HCT116 (cell line): ENCODE measurements around the gene ORM1. TPM values are rescaled to one million over a fixed set of nuclear protein-coding genes. Genes with fewer than 3 reads are reported as not detected.
"Not testable (repeated sequence)": the region's sequence is repeated elsewhere in the genome, so short reads cannot be mapped to it uniquely, and the experiment has no call there.

ENCODE experiments used
- ATAC-seq: fragments of 200-7000 bp; cut with Tn5 transposase; 2 replicates; pipeline ENCODE4 v1.9.1; 2020; ENCODE audit warnings: mild to moderate bottlenecking, moderate library complexity
- Bru-seq: library from RNA; stranded (reverse); fragments of 400-500 nt; gene quantifications from one replicate; lab custom pipeline; 2021; lab: Mats Ljungman, UMichigan
- BruChase-seq, 2 experiments: library from RNA; stranded (reverse); fragments of 400-500 nt; gene quantifications; one replicate each; lab custom pipeline; 2021; lab: Mats Ljungman, UMichigan
- BruUV-seq: library from RNA; stranded (reverse); fragments of 400-500 nt; replicated peaks from 2 replicates; lab custom pipeline; 2021; lab: Mats Ljungman, UMichigan
- CTCF ChIA-PET: fragments of 300-600 bp; sonication (Branson Sonifier 250); formaldehyde crosslinking; loops from one replicate; lab custom pipeline; 2021; ENCODE audit warnings: antibody characterized with exemption; lab: Charles Lee
- POLR2A ChIA-PET: fragments of 300-600, 350-600 bp; sonication (Branson Sonifier 250); formaldehyde crosslinking; loops from one replicate; lab custom pipeline; 2021; ENCODE audit warnings: antibody characterized with exemption; lab: Charles Lee
- RAD21 ChIA-PET, 2 experiments: fragments of 300-600 bp; sonication (Branson Sonifier 250); formaldehyde crosslinking; loops; one replicate each; lab custom pipeline; 2023; ENCODE audit warnings: low total read pairs in 2 of 2; ENCODE audit not compliant: uncharacterized antibody in 2 of 2, unreplicated experiment in 2 of 2, low non-redundant PET in 1 of 2; lab: Charles Lee
- DNase-seq: peaks from one replicate; pipeline ENCODE4 v3.0.0-alpha.2; 2010; ENCODE audit warnings: low read depth, low spot score
- H2AFZ ChIP-seq: fragments of 200-600 bp; shearing (Covaris generic), sonication (generic); 2 replicates; pipeline ENCODE4 v1.6.1; 2017; ENCODE audit warnings: low read depth, mixed run types, mixed read lengths, antibody characterized with exemption, low read length; ENCODE audit not compliant: poor library complexity, severe bottlenecking
- H3K27ac ChIP-seq: 2 replicates; pipeline ENCODE4 v1.5.1; 2012; ENCODE audit warnings: low read depth, low read length
- H3K27me3 ChIP-seq: fragments of 200-600 bp; sonication (generic); 2 replicates; pipeline ENCODE4 v1.6.1; 2016; ENCODE audit warnings: mixed run types, low read length, mixed read lengths; ENCODE audit not compliant: insufficient read depth
- H3K36me3 ChIP-seq, 2 experiments: fragments of 200-500 bp in 1 of 2; fragments of 200-600 bp in 1 of 2; sonication (Bioruptor generic) in 1 of 2; sonication (generic) in 1 of 2; 2 replicates each; pipeline versions ENCODE4 v1.5.1 to v1.6.1; 2014 to 2016; ENCODE audit warnings: low read length in 2 of 2, inconsistent platforms in 1 of 2, mixed read lengths in 1 of 2, mixed run types in 1 of 2; ENCODE audit not compliant: insufficient read depth in 2 of 2, control insufficient read depth in 1 of 2
- H3K4me1 ChIP-seq, 2 experiments: fragments of 200-600 bp in 1 of 2; sonication (generic) in 1 of 2; 2 replicates each; pipeline versions ENCODE4 v1.5.1 to v1.6.1; 2012 to 2017; ENCODE audit warnings: low read length in 2 of 2, inconsistent platforms in 1 of 2, mild to moderate bottlenecking in 1 of 2, mixed read lengths in 1 of 2, mixed run types in 1 of 2, moderate library complexity in 1 of 2; ENCODE audit not compliant: insufficient read depth in 2 of 2, control insufficient read depth in 1 of 2
- H3K4me2 ChIP-seq: fragments of 200-600 bp; sonication (generic); 2 replicates; pipeline ENCODE4 v1.6.1; 2017; ENCODE audit warnings: mixed run types, low read length, mixed read lengths
- H3K4me3 ChIP-seq, 2 experiments: fragments of 200-600 bp in 1 of 2; sonication (generic) in 1 of 2; replicated peaks in 1 of 2; 2 replicates each; pipeline ENCODE4 v1.5.1; 2011 to 2016; ENCODE audit warnings: low read length in 2 of 2, control low read depth in 1 of 2, low read depth in 1 of 2, mild to moderate bottlenecking in 1 of 2, mixed read lengths in 1 of 2, mixed run types in 1 of 2
- H3K79me2 ChIP-seq: fragments of 200-600 bp; sonication (generic); 2 replicates; pipeline ENCODE4 v1.6.1; 2017; ENCODE audit warnings: mild to moderate bottlenecking, mixed run types, low read length, moderate library complexity, mixed read lengths; ENCODE audit not compliant: insufficient read depth
- H3K9ac ChIP-seq: fragments of 200-600 bp; sonication (generic); 2 replicates; pipeline ENCODE4 v1.6.1; 2016; ENCODE audit warnings: low read length, mixed read lengths
- H3K9me2 ChIP-seq: fragments of 200-600 bp; sonication (generic), shearing (Covaris generic); 2 replicates; pipeline ENCODE4 v1.6.1; 2017; ENCODE audit warnings: mixed run types, mild to moderate bottlenecking, moderate library complexity; ENCODE audit not compliant: insufficient read depth
- H3K9me3 ChIP-seq, 2 experiments: fragments of 200-500 bp in 1 of 2; fragments of 200-600 bp in 1 of 2; sonication (Bioruptor generic) in 1 of 2; sonication (generic) in 1 of 2; 2 replicates each; pipeline ENCODE4 v1.6.1; 2014 to 2017; ENCODE audit warnings: low read length in 2 of 2, mixed read lengths in 2 of 2, inconsistent platforms in 1 of 2, low read depth in 1 of 2, mild to moderate bottlenecking in 1 of 2, mixed run types in 1 of 2, moderate library complexity in 1 of 2; ENCODE audit not compliant: control insufficient read depth in 1 of 2, insufficient read depth in 1 of 2
- H4K20me1 ChIP-seq: fragments of 200-600 bp; sonication (generic), shearing (Covaris generic); 2 replicates; pipeline ENCODE4 v1.6.1; 2017; ENCODE audit warnings: mixed run types, mild to moderate bottlenecking, moderate library complexity; ENCODE audit not compliant: insufficient read depth
- EGR1 ChIP-seq: IDR thresholded peaks from 2 replicates; pipeline ENCODE4 v1.6.1; 2012; ENCODE audit warnings: low read depth
- ELF1 ChIP-seq: IDR thresholded peaks from 2 replicates; pipeline ENCODE4 v1.6.1; 2012; ENCODE audit warnings: low read depth, borderline replicate concordance
- EZH2phosphoT487 ChIP-seq: fragments of 200-600 bp; IDR thresholded peaks from 2 replicates; pipeline ENCODE4 v1.6.1; 2018; ENCODE audit warnings: antibody characterized with exemption, borderline replicate concordance
- FOSL1 ChIP-seq: IDR thresholded peaks from 2 replicates; pipeline ENCODE4 v1.6.1; 2012; ENCODE audit warnings: low read depth
- JUND ChIP-seq: IDR thresholded peaks from 2 replicates; pipeline ENCODE4 v1.6.1; 2012
- POLR2A ChIP-seq: IDR thresholded peaks from 2 replicates; pipeline ENCODE4 v1.7.0; 2011; ENCODE audit warnings: borderline replicate concordance; ENCODE audit not compliant: insufficient read depth, insufficient read length; ENCODE audit errors: extremely low read depth
- RAD21 ChIP-seq: IDR thresholded peaks from 2 replicates; pipeline ENCODE4 v1.6.1; 2012; ENCODE audit warnings: low read depth, mild to moderate bottlenecking
- SIN3A ChIP-seq: IDR thresholded peaks from 2 replicates; pipeline ENCODE4 v1.6.1; 2012; ENCODE audit warnings: low read depth
- SP1 ChIP-seq: IDR thresholded peaks from 2 replicates; pipeline ENCODE4 v1.6.1; 2012; ENCODE audit warnings: low read depth
- SRF ChIP-seq: IDR thresholded peaks from 2 replicates; pipeline ENCODE4 v1.6.1; 2012; ENCODE audit warnings: low read depth
- ZNF274 ChIP-seq: fragments of 200-500 bp; sonication (Bioruptor generic); IDR thresholded peaks from 2 replicates; pipeline ENCODE4 v1.6.1; 2014; ENCODE audit warnings: mild to moderate bottlenecking, low read depth, low read length, inconsistent platforms
- intact Hi-C: fragments of 100-400 bp; cut with micrococcal nuclease; formaldehyde crosslinking; loops from 2 replicates; pipeline ENCODE4 v1.10.0; 2022
- long read RNA-seq: library from polyadenylated mRNA; unstranded; transcript quantifications from one replicate; pipeline ENCODE4 v2.0.0, GENCODE V29; 2021; ENCODE audit not compliant: unreplicated experiment
- polyA plus RNA-seq: library from polyadenylated mRNA; unstranded; fragments of >200 nt; gene quantifications from 2 replicates; pipeline ENCODE4 v1.2.1, GENCODE V29; 2012; ENCODE audit warnings: missing spikeins
- total RNA-seq: library from RNA; stranded (reverse); gene quantifications from one replicate; pipeline ENCODE4 v1.2.1, GENCODE V29; 2021; ENCODE audit not compliant: unreplicated experiment
- TF ChIP-seq, protein P1 (sequence below): IDR thresholded peaks from 2 replicates; pipeline ENCODE4 v1.6.1; 2011; ENCODE audit warnings: mild to moderate bottlenecking, low read length, moderate library complexity; ENCODE audit not compliant: insufficient replicate concordance; ENCODE audit errors: extremely low read depth
- TF ChIP-seq, protein P2 (sequence below): IDR thresholded peaks from 2 replicates; pipeline ENCODE4 v1.6.1; 2012
- TF ChIP-seq, protein P3 (sequence below): IDR thresholded peaks from 2 replicates; pipeline ENCODE4 v1.6.1; 2012; ENCODE audit warnings: low read depth

Gene ORM1
- total RNA-seq (5.6 TPM), Bru-seq, nascent RNA (percentile 20 among the genes with signal in this experiment), BruChase-seq, experiment 1, labeled RNA remaining after a 6-hour chase (percentile 18 among the genes with signal in this experiment), BruChase-seq, experiment 2, labeled RNA remaining after a 2-hour chase (percentile 17 among the genes with signal in this experiment)
- polyA plus RNA-seq, result 0.46 and 0.51 TPM in 2 replicates
- long read RNA-seq, result 0 reads

DNA sequence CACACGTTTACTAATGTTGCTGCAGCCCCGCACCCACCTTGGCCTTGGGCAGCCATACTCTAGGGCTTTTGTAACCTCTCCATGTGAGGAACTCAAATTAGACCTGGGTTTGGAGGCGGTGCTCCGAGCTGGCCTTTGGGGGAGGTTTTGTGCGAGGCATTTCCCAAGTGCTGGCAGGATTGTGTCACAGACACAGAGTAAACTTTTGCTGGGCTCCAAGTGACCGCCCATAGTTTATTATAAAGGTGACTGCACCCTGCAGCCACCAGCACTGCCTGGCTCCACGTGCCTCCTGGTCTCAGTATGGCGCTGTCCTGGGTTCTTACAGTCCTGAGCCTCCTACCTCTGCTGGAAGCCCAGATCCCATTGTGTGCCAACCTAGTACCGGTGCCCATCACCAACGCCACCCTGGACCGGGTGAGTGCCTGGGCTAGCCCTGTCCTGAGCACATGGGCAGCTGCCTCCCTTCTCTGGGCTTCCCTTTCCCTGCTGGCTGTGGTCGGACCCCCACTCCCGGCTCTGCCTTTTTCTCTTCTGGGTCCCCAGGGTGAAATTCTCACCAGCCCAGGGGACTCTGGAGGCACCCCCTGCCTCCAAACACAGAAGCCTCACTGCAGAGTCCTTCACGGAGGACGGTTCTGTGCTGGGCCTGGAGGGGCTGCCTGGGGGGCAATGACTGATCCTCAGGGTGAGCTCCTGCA lies at the start of gene ORM1:
Gene ORM1 (plus strand): TSS at position 268 of the 701 bp plus-strand sequence. CDS start 36 bp downstream, at position 304.
- CTCF ChIA-PET, H3K27ac ChIP-seq, H4K20me1 ChIP-seq, H3K9me2 ChIP-seq, H3K27me3 ChIP-seq, intact Hi-C loops, H3K36me3 ChIP-seq, H3K4me3 ChIP-seq, H3K4me1 ChIP-seq, RAD21 ChIA-PET, H3K9me3 ChIP-seq, H3K4me2 ChIP-seq, H2AFZ ChIP-seq, BruUV-seq, H3K9ac ChIP-seq, H3K79me2 ChIP-seq, DNase-seq, POLR2A ChIA-PET: not testable (repeated sequence)
- ATAC-seq, result peak; percentile 22; the same call in 1 of the 2 replicates

DNA sequence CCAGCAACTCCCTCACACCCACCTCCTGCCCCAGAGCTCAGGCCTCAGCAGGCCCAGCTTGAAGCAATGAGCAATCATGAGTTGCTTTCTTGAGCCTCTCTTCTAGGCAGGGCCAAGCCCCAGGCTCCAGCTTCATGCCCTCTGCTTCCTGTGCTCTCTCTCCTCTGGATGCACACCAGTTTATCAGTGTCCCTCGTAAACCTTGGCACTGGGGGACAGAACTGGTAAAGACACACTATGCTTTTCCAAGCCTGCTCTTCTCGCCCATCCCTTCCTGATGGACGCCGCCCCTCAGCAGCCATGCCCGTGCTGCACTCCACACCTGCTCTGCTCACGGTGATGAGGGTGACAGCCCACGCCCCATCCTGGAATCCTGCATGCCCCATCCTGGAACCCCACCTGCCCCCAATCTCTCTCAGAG lies 49.4 kb upstream of the ORM1 start:
- H3K79me2 ChIP-seq, result no peaks in the 10 kb centered on the region
- ChIA-PET POLR2A (no interaction called here), RAD21 (no interaction called here), CTCF (interaction anchor here (0.9 to 1.8 kb wide), 2 partner anchors 9 to 165 kb away, joined by 3 to 5 read pairs; no protein-coding TSS in a partner anchor)
- H3K9me2 ChIP-seq, result no peaks in the 10 kb centered on the region
- no TSS peak for BruUV-seq
- intact Hi-C loops, result no loop called here
- no peak for DNase-seq
- no peak for ATAC-seq
- no peak overlapping the region for H3K4me2 ChIP-seq
- no peaks in the 10 kb centered on the region for H4K20me1 ChIP-seq
- no peak overlapping the region for H3K4me3 ChIP-seq
- no peaks in the 10 kb centered on the region for H3K36me3 ChIP-seq
- H2AFZ ChIP-seq, result no peak overlapping the region
- H3K9me3 ChIP-seq, result no peaks in the 10 kb centered on the region
- peaks cover 9 to 22% of the 10 kb centered on the region in 2 experiments for H3K4me1 ChIP-seq
- no peak overlapping the region for H3K27ac ChIP-seq
- H3K9ac ChIP-seq, result no peak overlapping the region
- H3K27me3 ChIP-seq, result no peaks in the 10 kb centered on the region
- TF ChIP-seq, protein P1, sequence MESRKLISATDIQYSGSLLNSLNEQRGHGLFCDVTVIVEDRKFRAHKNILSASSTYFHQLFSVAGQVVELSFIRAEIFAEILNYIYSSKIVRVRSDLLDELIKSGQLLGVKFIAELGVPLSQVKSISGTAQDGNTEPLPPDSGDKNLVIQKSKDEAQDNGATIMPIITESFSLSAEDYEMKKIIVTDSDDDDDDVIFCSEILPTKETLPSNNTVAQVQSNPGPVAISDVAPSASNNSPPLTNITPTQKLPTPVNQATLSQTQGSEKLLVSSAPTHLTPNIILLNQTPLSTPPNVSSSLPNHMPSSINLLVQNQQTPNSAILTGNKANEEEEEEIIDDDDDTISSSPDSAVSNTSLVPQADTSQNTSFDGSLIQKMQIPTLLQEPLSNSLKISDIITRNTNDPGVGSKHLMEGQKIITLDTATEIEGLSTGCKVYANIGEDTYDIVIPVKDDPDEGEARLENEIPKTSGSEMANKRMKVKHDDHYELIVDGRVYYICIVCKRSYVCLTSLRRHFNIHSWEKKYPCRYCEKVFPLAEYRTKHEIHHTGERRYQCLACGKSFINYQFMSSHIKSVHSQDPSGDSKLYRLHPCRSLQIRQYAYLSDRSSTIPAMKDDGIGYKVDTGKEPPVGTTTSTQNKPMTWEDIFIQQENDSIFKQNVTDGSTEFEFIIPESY, result no peak
- TF ChIP-seq RAD21, result no peak
- TF ChIP-seq, protein P2, sequence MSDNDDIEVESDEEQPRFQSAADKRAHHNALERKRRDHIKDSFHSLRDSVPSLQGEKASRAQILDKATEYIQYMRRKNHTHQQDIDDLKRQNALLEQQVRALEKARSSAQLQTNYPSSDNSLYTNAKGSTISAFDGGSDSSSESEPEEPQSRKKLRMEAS, result no peak
- TF ChIP-seq ELF1, result no peak
- TF ChIP-seq SRF, result no peak
- TF ChIP-seq, protein P3, sequence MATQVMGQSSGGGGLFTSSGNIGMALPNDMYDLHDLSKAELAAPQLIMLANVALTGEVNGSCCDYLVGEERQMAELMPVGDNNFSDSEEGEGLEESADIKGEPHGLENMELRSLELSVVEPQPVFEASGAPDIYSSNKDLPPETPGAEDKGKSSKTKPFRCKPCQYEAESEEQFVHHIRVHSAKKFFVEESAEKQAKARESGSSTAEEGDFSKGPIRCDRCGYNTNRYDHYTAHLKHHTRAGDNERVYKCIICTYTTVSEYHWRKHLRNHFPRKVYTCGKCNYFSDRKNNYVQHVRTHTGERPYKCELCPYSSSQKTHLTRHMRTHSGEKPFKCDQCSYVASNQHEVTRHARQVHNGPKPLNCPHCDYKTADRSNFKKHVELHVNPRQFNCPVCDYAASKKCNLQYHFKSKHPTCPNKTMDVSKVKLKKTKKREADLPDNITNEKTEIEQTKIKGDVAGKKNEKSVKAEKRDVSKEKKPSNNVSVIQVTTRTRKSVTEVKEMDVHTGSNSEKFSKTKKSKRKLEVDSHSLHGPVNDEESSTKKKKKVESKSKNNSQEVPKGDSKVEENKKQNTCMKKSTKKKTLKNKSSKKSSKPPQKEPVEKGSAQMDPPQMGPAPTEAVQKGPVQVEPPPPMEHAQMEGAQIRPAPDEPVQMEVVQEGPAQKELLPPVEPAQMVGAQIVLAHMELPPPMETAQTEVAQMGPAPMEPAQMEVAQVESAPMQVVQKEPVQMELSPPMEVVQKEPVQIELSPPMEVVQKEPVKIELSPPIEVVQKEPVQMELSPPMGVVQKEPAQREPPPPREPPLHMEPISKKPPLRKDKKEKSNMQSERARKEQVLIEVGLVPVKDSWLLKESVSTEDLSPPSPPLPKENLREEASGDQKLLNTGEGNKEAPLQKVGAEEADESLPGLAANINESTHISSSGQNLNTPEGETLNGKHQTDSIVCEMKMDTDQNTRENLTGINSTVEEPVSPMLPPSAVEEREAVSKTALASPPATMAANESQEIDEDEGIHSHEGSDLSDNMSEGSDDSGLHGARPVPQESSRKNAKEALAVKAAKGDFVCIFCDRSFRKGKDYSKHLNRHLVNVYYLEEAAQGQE, result no peak
- TF ChIP-seq EGR1, result no peak
- TF ChIP-seq SIN3A, result no peak
- TF ChIP-seq SP1, result no peak
- no peak for TF ChIP-seq ZNF274
- TF ChIP-seq POLR2A, result no peak
- no peak for TF ChIP-seq EZH2phosphoT487
- TF ChIP-seq JUND, result no peak
- no peak for TF ChIP-seq FOSL1
